Skeletal muscle satellite cell (primary cell): ENCODE data around the gene DAZ1. TPM values are rescaled to one million over a fixed set of nuclear protein-coding genes. Genes with fewer than 3 reads are reported as not detected.
"Not testable (repeated sequence)": the region's sequence is repeated elsewhere in the genome, so short reads cannot be mapped to it uniquely, and the experiment has no call there.

Experiments
- H3K27me3 ChIP-seq: 2 replicates; pipeline ENCODE4 v1.7.0; 2013; ENCODE audit warnings: low read length; ENCODE audit not compliant: control insufficient read depth, insufficient read depth
- H3K36me3 ChIP-seq: 2 replicates; pipeline ENCODE4 v1.7.0; 2013; ENCODE audit warnings: mild to moderate bottlenecking, control low read depth, low read length; ENCODE audit not compliant: insufficient read depth
- H3K4me1 ChIP-seq: 2 replicates; pipeline ENCODE4 v1.7.0; 2013; ENCODE audit warnings: low read length; ENCODE audit not compliant: control insufficient read depth, insufficient read depth
- H3K4me2 ChIP-seq: 2 replicates; pipeline ENCODE4 v1.7.0; 2013; ENCODE audit warnings: mild to moderate bottlenecking, low read length
- H3K4me3 ChIP-seq: 2 replicates; pipeline ENCODE4 v1.7.0; 2013; ENCODE audit warnings: low read length
- H3K9ac ChIP-seq: 2 replicates; pipeline ENCODE4 v1.7.0; 2013; ENCODE audit warnings: mild to moderate bottlenecking, low read depth, low read length, moderate library complexity
- H3K9me3 ChIP-seq: replicated peaks from 2 replicates; pipeline ENCODE4 v1.7.0; 2013; ENCODE audit warnings: mild to moderate bottlenecking, control low read depth, low read length
- total RNA-seq: library from RNA; depleted of rRNA; stranded (reverse); fragments of >200 nt; gene quantifications from 2 replicates; pipeline ENCODE4 v1.2.3, GENCODE V29; 2012; rRNA removed

Gene DAZ1
- not detected in 2 replicates for total RNA-seq

GRCh38 chrY:23198908-23199307 lies at the start of gene DAZ1:
Gene DAZ1 (minus strand): TSS chrY:23199008. CDS start chrY:23198800, 208 bp downstream.
- H3K4me3 ChIP-seq, H3K27me3 ChIP-seq, H3K4me2 ChIP-seq, H3K36me3 ChIP-seq, H3K9me3 ChIP-seq, H3K9ac ChIP-seq, H3K4me1 ChIP-seq: not testable (repeated sequence)

- H3K9me3 ChIP-seq, H3K27me3 ChIP-seq, H3K4me2 ChIP-seq, H3K4me1 ChIP-seq, H3K36me3 ChIP-seq, H3K4me3 ChIP-seq, H3K9ac ChIP-seq: not testable (repeated sequence)
Observed at GRCh38 chrY:23219233-23219632, 20.4 kb upstream of the DAZ1 start, which contains the start of gene DAZ2. Gene DAZ2 (plus strand): TSS chrY:23219533. CDS start chrY:23219741, 208 bp downstream.

- not testable (repeated sequence) for H3K9ac ChIP-seq, H3K4me3 ChIP-seq, H3K27me3 ChIP-seq, H3K9me3 ChIP-seq, H3K4me1 ChIP-seq, H3K36me3 ChIP-seq, H3K4me2 ChIP-seq
Observed at GRCh38 chrY:23210681-23211080, 11.9 kb upstream of the DAZ1 start.

- H3K4me2 ChIP-seq, H3K9me3 ChIP-seq, H3K36me3 ChIP-seq, H3K4me3 ChIP-seq, H3K27me3 ChIP-seq, H3K9ac ChIP-seq, H3K4me1 ChIP-seq: not testable (repeated sequence)
Observed at GRCh38 chrY:23209802-23210495, 11.1 kb upstream of the DAZ1 start.

GRCh38 chrY:23207455-23207854 lies 8.6 kb upstream of the DAZ1 start:
- H3K4me2 ChIP-seq, H3K27me3 ChIP-seq, H3K4me1 ChIP-seq, H3K9me3 ChIP-seq, H3K4me3 ChIP-seq, H3K9ac ChIP-seq, H3K36me3 ChIP-seq: not testable (repeated sequence)
